GOT3 (cell line): ENCODE data around the gene TMEM179B.

Experiments
- DNase-seq: peaks from one replicate; lab custom pipeline; 2025; ENCODE audit warnings: mixed read lengths; lab: John Stamatoyannopoulos, UW

The TMEM179B gene

DNA sequence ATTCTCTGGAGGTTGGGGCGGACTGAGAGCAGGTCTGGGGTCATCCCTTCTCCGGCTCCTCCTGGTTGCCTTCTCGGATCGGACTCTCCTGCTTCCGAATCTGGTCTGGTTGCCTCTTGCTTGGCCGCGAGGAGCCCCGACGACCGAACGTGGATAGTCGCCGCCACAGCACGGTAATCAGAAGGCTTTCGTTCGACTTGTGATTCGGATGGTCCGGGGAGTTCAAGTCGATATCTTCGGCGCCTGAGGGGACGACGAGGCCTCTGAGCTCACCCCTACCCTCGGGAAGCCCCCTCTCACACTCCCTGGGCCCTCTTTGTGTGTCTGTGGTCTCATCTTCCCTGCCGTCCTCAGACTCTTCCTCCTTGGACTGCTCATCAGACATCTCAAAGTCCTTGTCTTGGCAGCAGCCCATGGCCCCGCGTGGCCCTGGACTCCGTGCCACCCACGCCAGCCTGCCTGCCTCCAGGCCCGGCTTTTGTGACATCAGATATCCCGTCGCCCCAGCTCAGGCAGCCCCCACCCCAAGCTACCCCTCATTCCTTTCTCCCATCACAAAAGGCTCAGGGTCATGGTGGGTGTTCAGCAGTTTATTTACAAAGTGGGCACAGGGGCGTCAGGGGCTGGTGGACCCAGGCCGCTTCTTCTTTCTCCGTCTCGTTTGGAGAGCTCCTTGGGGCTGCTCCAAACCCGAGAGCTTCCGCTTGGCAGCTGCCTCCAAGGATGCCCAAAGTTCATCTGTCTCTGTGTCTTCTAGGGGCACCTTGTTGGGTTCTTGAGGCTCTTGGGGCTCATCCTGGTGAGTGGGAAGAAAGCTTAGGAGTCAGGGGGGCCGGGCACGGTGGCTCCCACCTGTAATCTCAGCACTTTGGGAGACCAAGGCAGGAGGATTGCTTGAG, 45.4 kb downstream of the TMEM179B start, which contains the start of gene TEX54:
Gene TEX54 (minus strand): TSS at position 506 of the 899 bp plus-strand sequence.
- no peak for DNase-seq

DNA sequence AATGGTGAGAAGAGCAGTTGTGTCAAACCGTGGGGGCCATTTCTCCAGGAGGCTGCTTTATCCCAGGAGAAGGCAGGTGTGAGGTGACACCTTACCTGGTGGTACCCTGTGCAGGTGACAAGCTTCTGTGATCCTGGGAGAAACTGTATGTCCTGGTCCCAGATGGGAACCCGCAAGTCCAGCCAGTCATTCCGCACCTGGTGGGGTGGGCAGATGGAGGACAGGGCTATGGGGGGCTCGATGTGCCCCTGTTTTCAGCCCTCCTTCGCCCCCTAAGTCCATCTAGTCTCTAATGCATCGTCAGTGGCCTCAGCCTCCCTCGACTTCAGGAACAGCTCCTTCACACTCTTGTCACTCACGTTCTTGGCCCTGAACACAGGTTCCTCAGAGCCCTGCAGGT, 48.1 kb downstream of the TMEM179B start:
- no peak for DNase-seq

DNA sequence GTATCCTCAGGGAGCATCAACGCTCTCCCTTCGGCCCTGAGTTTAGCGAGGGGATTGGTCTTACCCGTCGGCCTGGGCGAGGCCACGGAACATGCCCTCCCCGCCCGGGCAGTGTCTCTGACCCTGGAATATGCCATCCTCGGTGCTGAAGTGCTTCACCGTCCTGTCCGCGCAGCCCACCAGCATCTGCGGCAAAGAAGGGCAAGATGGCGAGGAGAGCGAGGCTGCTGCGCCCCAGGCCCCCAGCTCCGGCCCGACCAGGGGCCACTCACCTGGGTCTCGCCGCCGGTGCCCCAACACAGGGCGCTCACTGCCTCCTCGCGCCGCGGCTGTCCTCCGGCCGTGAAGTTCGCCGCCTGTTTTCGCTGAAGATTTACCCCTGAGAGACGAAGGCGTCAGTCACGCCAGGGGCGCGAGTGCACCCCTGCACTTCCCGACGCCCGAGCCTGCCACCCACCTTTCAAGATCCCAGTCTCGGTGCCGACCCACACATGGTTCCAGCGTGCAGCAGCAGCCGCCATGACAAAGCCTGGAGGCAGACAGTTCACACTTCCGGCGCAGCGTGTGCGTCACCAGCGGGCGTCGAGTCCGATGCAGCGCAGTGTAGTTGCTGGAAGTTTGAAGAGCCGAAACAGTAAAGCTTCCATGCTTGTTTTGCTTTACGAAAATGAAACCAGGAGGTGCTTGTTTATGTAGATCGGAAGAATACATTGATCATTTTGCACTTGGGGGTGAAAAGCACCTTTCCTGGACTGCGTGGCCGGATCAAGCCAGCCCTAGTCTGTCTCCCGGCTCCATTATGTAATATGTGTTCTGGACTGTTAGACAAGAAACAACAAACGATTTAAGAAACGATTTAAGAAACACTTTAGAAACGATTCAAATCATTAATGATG, 52.1 kb downstream of the TMEM179B start, which contains the start of gene WDR74:
Gene WDR74 (minus strand): TSS at position 541 of the 896 bp plus-strand sequence. CDS start 20 bp downstream, at position 521.
- no peak for DNase-seq
